T-cell (primary cell): ENCODE results near the gene CEP20. TPM values are rescaled to one million over a fixed set of nuclear protein-coding genes. Genes with fewer than 3 reads are reported as not detected.

ENCODE experiments used
- ATAC-seq, 4 experiments: fragments of 200-7000 bp in 3 of 4; fragments of 150-1000 bp in 1 of 4; cut with Tn5 transposase; replicated peaks in 1 of 4; 1 replicate in 3 of 4; 2 replicates in 1 of 4; pipeline ENCODE4 v1.10.0; 2021; ENCODE audit warnings: moderate library complexity in 3 of 4, mild to moderate bottlenecking in 2 of 4, moderate number of reproducible peaks in 1 of 4
- CTCF ChIA-PET, 2 donors: fragments of 300-600 bp; sonication (Branson Sonifier 250); formaldehyde crosslinking; loops; one replicate each; lab custom pipeline; 2022; ENCODE audit warnings: antibody characterized with exemption in 2 of 2; lab: Charles Lee
- POLR2A ChIA-PET, 2 donors: fragments of 300-600 bp; sonication (Branson Sonifier 250); formaldehyde crosslinking; loops; one replicate each; lab custom pipeline; 2022; ENCODE audit warnings: antibody characterized with exemption in 2 of 2; lab: Charles Lee
- DNase-seq, 35 experiments: peaks; one replicate each; pipeline versions ENCODE4 v3.0.0 to v3.0.0-alpha.2; 2013 to 2023
- H3K27ac ChIP-seq: one replicate; pipeline ENCODE4 v1.5.1; 2013; ENCODE audit warnings: low read length
- H3K27me3 ChIP-seq, 2 experiments: replicated peaks in 1 of 2; 1 replicate in 1 of 2; 2 replicates in 1 of 2; pipeline versions ENCODE4 v1.6.1 to v1.7.0; 2013; ENCODE audit warnings: low read length in 1 of 2, mixed read lengths in 1 of 2; ENCODE audit not compliant: control insufficient read depth in 2 of 2, insufficient read depth in 2 of 2; ENCODE audit errors: extremely low read depth in 1 of 2
- H3K36me3 ChIP-seq, 2 donors: 1 replicate in 1 of 2; 2 replicates in 1 of 2; pipeline versions ENCODE4 v1.6.1 to v1.7.0; 2013; ENCODE audit warnings: low read length in 1 of 2; ENCODE audit not compliant: control insufficient read depth in 2 of 2, insufficient read depth in 1 of 2; ENCODE audit errors: extremely low read depth in 1 of 2
- H3K4me1 ChIP-seq, 2 experiments: 1 replicate in 1 of 2; 2 replicates in 1 of 2; pipeline versions ENCODE4 v1.6.1 to v1.7.0; 2013; ENCODE audit warnings: low read length in 2 of 2, mixed read lengths in 1 of 2; ENCODE audit not compliant: insufficient read depth in 2 of 2, control insufficient read depth in 1 of 2; ENCODE audit errors: extremely low read depth in 1 of 2
- H3K4me3 ChIP-seq, 2 donors: 1 replicate in 1 of 2; 2 replicates in 1 of 2; pipeline versions ENCODE4 v1.5.1 to v1.7.0; 2013; ENCODE audit warnings: mild to moderate bottlenecking in 2 of 2, low read length in 1 of 2, moderate library complexity in 1 of 2; ENCODE audit not compliant: control insufficient read depth in 1 of 2; ENCODE audit errors: extremely low read depth in 1 of 2
- H3K9me3 ChIP-seq: 2 replicates; pipeline ENCODE4 v1.7.0; 2013
- H3K27ac Mint-ChIP-seq, 2 donors: one replicate each; pipeline ENCODE4 v1.8.0; 2020 to 2021; ENCODE audit warnings: mild to moderate bottlenecking in 2 of 2, mixed read lengths in 2 of 2
- H3K27me3 Mint-ChIP-seq, 2 donors: one replicate each; pipeline ENCODE4 v1.8.0; 2021 to 2022; ENCODE audit warnings: mixed read lengths in 2 of 2
- H3K36me3 Mint-ChIP-seq: one replicate; pipeline ENCODE4 v1.8.0; 2021; ENCODE audit warnings: mixed read lengths
- H3K4me1 Mint-ChIP-seq, 3 donors: one replicate each; pipeline ENCODE4 v1.8.0; 2020 to 2022; ENCODE audit warnings: mixed read lengths in 3 of 3, mild to moderate bottlenecking in 1 of 3
- H3K4me3 Mint-ChIP-seq, 3 donors: one replicate each; pipeline ENCODE4 v1.8.0; 2020 to 2022; ENCODE audit warnings: mild to moderate bottlenecking in 3 of 3, mixed read lengths in 3 of 3, moderate library complexity in 3 of 3
- H3K9me3 Mint-ChIP-seq, 3 donors: one replicate each; pipeline ENCODE4 v1.8.0; 2020 to 2022; ENCODE audit warnings: mixed read lengths in 3 of 3
- total RNA-seq, 35 experiments: library from RNA in 6 of 35; stranded (reverse) in 6 of 35; fragments of 120-200 nt in 1 of 35; gene quantifications; one replicate each; pipeline versions ENCODE4 v1.2.1 to v1.2.4 and lab custom pipeline; 2013 to 2026

CEP20 gene
- total RNA-seq, 5 donors from 2014 or later (not counting 1 experiment from before 2014, with no cell fraction given), result 17.2 to 25.9 (median 25.2) TPM

- H3K4me1 ChIP-seq, result no peaks in the 10 kb centered on the region
- H3K36me3 ChIP-seq, result no peaks in the 10 kb centered on the region
- DNase-seq (no peak), ATAC-seq (no peak)
- Mint-ChIP-seq H3K36me3 (peaks cover 5% of the 10 kb centered on the region), H3K27me3 (peaks cover 2 to 10% of the 10 kb centered on the region in 2 donors), H3K27ac (no peak overlapping the region), H3K4me1 (no peaks in the 10 kb centered on the region), H3K4me3 (no peak overlapping the region), H3K9me3 (peaks cover 10 to 17% (median 15%) of the 10 kb centered on the region in 3 donors)
- no peak overlapping the region for H3K27ac ChIP-seq
- ChIA-PET POLR2A (interaction anchor here in 1 of 2 donors (0.6 kb wide), 1 partner anchor 56 kb away, joined by 3 read pairs; no protein-coding TSS in a partner anchor), CTCF (no interaction called here)
- H3K9me3 ChIP-seq, result no peaks in the 10 kb centered on the region
- H3K4me3 ChIP-seq, result no peak overlapping the region
- H3K27me3 ChIP-seq, result peaks cover 0 to 16% of the 10 kb centered on the region in 2 experiments
Observed at GRCh38 chr16:15816228-15816627, 72.2 kb downstream of the CEP20 start.

Other genes starting within 250 kb of the CEP20 start
- gene MARF1, start 245.4 kb downstream of the CEP20 start, total RNA-seq, result 100 to 1,000 TPM; 151 to 180 (median 177) TPM
- 100 to 1,000 TPM in 4 of 5 donors, 10 to 100 TPM in 1; 90.8 to 110 (median 103) TPM for gene NDE1, start 238.4 kb downstream of the CEP20 start, total RNA-seq
- under 1 TPM in 3 of 5 donors, not detected in 2; 0.56 to 0.93 (median 0.66) TPM for gene MYH11, start 31.6 kb downstream of the CEP20 start, total RNA-seq
- 10 to 100 TPM; 59.4 to 68.1 (median 63.0) TPM for gene ABCC1, start 61.0 kb upstream of the CEP20 start, total RNA-seq